Activated CD8-positive, alpha-beta memory T cell treated with anti-CD3 and anti-CD28 coated beads, Interleukin-2, amount 50 U/mL, for 1 hour (primary cell): Measurements from ENCODE around the gene ETV7.
A peak's percentile ranks its signal among the peaks of the same experiment; 100 is the strongest.
"Not testable (repeated sequence)": the region's sequence is repeated elsewhere in the genome, so short reads cannot be mapped to it uniquely, and the experiment has no call there.

Source experiments
- DNase-seq: peaks from one replicate; pipeline ENCODE4 v3.0.0-alpha.2; 2020; ENCODE audit errors: extremely low read depth

The ETV7 gene

GRCh38 chr6:36387440-36388303 lies at the start of gene ETV7:
Gene ETV7, minus strand, starts transcription at chr6:36387669. Its CDS starts 128 bp downstream, at chr6:36387541.
- no peak for DNase-seq

- DNase-seq, result no peak
Observed at GRCh38 chr6:36436466-36436865, 49.0 kb upstream of the ETV7 start.

- no peak for DNase-seq
Observed at GRCh38 chr6:36432151-36432671, 44.7 kb upstream of the ETV7 start.

- DNase-seq, result no peak
Observed at GRCh38 chr6:36431197-36431596, 43.7 kb upstream of the ETV7 start.

DNA sequence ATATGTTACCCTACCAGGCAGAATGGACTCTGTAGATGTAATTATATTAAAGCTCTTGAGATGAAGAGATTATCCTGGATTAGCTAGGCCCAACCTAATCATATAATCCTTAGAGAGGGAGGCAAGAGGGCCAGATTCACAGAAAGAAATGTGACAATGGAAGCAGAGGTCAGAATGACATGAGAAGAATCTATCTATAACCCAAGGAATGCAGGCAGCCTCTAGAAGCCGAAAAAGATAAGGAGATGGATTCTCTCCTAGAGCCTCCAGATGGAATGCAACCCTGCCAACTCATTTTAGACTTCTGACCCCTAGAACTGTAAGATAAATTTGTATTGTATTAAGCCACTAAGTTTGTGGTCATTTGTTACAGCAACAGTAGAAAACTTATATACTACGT lies 42.9 kb upstream of the ETV7 start:
- DNase-seq, result no peak

DNA sequence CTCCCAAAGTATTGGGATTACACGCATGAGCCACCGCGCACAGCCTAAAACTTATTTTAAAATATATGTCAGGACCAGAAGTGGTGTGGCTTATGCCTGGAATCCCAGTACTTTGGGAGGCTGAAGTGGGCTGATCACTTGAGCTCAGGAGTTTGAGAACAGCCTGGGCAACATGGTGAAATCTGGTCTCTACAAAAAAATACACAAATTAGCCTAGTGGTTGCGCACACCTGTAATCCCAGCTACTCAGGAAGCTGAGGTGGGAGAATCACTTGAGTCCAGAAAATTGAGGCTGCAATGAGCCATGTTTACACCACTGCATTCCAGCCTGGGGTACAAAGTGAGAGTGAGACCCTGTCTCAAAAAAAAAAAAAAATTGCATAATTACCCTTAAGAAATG lies 41.4 kb upstream of the ETV7 start:
- no peak for DNase-seq

GRCh38 chr6:36426622-36427021 lies 39.2 kb upstream of the ETV7 start:
- no peak for DNase-seq

- peak; percentile 94 for DNase-seq
Observed at GRCh38 chr6:36423101-36423824, 35.8 kb upstream of the ETV7 start.

DNA sequence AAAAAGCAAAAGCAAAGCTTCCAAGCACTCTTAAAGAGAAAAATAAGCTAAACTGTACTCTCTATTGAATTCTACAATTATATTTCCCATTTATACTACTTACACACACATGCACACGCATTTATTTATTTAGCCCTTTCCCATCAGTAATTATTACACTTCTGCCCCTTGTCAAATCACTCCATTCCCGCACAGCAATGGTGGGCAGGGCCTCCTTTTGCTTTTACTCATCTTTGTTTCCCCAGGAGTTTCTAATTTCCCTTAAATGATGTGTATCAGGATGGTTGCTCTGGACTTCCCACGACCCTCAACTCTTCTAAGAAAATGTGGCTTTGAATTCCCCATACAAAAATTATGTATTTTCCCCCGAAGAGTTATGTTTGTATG lies 35.2 kb upstream of the ETV7 start:
- no peak for DNase-seq

GRCh38 chr6:36419310-36419709 lies 31.8 kb upstream of the ETV7 start:
- DNase-seq, result no peak

- DNase-seq, result no peak
Observed at GRCh38 chr6:36418558-36418957, 31.1 kb upstream of the ETV7 start.

DNA sequence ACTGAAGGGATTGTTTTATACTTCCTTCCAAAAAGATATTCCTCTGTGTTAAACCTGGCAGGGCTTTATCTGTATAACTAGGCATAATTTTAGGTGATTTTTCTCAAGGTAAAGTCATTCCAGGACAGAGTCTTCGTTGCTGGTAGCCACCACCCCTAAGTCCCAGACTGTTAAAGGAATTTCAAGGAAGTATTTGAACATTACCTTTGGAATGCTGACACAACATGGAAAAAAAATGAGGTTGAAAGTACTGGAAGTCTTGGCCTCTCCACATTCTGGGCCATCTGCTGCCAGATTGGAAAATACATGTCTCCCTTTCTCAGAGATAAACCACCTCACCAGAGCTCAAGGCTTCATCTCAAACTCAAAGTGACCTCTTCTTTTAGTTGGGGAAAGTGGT lies 27.0 kb upstream of the ETV7 start:
- no peak for DNase-seq

- DNase-seq, result no peak
Observed at GRCh38 chr6:36413489-36414480, 26.3 kb upstream of the ETV7 start.

- DNase-seq, result not testable (repeated sequence)
Observed at GRCh38 chr6:36409718-36410117, 22.2 kb upstream of the ETV7 start.

DNA sequence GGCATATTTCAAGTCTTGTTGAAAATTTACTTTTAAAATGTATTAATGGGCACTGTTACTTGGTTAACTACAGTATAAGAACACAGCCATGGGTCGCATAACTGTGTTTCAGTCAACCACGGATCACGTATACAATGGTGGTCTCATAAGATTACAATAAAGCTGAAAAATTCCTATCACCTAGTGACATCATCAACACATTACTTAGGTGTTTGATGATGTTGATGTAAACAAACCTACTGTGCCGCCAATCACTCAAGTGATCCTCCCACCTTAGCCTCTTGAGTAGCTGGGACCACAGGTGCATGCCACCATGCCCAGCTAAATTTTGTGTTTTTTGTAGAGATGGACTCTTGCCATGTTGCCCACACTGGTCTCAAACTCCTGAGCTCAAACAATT lies 16.7 kb upstream of the ETV7 start:
- DNase-seq, result no peak

- no peak for DNase-seq
Observed at GRCh38 chr6:36402481-36402880, 15.0 kb upstream of the ETV7 start.

DNA sequence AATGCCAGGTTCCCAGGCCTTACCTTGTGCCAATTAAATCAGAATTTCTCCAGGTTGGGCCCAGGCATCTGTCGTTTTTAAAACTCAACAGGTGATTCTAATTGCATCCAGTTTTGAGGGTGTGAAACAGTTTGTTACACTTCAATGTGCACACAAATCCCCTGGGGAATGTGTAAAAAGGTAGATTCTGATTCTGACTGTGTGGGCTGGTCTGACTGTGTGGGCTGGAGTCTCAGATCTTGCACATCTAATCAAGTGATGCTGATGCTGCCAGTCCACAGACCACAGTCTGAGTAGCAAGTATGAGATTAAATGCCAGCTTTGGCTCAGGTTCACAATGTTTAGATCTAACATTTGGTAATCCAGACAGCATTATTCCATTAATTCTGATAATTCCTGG lies 12.5 kb upstream of the ETV7 start:
- no peak for DNase-seq

- DNase-seq, result no peak
Observed at GRCh38 chr6:36392621-36393020, 5.2 kb upstream of the ETV7 start.

DNA sequence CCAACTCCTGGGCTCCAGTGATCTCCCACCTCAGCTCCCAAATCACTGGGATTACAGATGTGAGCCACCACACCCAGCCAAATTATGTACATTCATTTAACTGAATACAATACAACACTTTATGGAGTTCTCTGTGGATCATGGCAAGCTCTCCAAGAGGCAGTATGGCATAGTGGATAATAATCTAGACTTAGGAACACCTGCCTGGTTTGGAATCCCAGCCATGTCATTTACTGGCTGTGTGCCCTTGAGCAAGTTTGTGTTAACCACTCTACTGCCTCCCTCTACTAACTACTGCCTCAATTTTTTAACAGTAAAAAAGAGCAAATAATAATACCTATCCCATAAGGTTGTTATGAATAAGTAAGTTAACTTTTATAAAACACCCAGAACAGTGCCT lies 1.9 kb upstream of the ETV7 start:
- no peak for DNase-seq

DNA sequence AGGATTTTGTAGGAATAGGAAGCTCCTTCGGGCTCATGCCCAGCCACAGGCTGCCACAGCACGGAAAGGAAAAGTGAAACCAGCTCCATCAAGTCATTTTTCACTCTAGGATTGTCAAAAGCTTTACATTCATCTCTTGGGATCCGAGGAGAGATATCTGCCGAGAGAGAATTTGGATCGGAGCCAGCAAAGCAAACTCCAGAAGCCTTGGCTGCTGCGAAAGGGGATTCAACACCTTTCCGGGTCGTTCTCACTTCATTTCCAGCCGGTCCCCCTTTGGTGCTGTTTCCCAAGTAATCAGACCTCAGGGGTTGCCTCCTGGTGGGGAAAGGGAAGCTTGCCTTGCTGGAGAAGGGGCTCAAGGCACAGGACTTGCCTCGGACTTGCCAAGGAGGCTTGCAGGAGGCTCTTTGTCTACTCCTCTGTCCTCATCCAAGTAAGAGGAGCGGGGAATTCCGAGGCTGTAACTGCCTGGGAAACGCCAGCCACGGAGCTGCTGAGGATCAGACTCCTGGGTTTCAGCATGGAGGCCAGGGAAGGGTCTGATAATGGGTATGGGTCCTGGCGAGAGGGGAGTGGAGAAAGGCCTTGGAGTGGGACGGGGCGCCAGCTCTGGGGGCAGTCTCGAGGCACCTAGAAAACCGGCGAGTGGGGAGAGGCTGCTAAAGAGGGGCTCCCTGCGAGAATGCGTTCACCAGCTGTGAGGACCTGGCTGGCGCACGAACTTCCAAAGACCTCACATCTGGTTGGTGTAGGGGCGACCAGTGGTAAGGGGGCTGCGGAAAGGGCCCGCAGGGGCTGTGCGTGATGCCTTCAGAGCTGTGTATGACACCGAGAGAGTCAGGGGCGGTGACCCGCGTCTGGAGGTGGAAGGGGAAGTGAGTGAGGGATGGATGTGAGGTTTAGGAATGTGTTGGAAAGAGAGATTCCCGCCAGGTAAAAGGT lies 702 bp downstream of the ETV7 start:
- DNase-seq, result no peak

DNA sequence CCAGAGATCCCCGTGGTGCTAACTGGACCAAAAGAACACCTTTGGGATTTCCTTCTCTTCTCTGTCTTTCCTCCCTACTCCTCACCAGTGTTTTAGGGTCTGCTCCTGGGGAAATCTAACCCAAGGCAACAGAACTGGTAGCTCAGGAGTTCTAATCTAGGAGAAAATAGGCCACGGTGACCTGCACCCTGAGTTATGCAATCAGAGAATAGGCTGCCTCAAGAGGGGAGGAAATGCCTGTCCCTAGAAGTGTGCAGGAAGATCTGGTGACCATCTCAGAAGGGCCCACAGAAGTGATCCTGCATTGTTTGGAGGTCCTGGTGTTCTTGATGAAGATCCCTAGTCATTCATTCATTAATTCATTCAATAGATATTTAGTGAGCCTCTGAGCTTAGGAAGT lies 3.4 kb downstream of the ETV7 start:
- no peak for DNase-seq
